WTC11 (cell line): Measurements from ENCODE around the gene COX6A1. TPM values are rescaled to one million over a fixed set of nuclear protein-coding genes. Genes with fewer than 3 reads are reported as not detected.
A peak's percentile ranks its signal among the peaks of the same experiment; 100 is the strongest.

Source experiments
- CREM ChIP-seq: sonication (generic); formaldehyde crosslinking; IDR thresholded peaks from 2 replicates; pipeline ENCODE4 v1.8.1; 2022; ENCODE audit warnings: mild to moderate bottlenecking, missing genetic modification reagents, moderate library complexity
- CTCF ChIP-seq: fragments of 200-600 bp; IDR thresholded peaks from 2 replicates; pipeline ENCODE4 v1.8.0; 2022; ENCODE audit warnings: antibody characterized with exemption
- ESRRA ChIP-seq: sonication (generic); formaldehyde crosslinking; IDR thresholded peaks from 2 replicates; pipeline ENCODE4 v1.8.1; 2022; ENCODE audit warnings: mild to moderate bottlenecking, missing genetic modification reagents, borderline replicate concordance
- FOXP4 ChIP-seq: sonication (generic); formaldehyde crosslinking; IDR thresholded peaks from 2 replicates; pipeline ENCODE4 v1.8.0; 2022; ENCODE audit warnings: mild to moderate bottlenecking, missing genetic modification reagents
- JUN ChIP-seq: sonication (generic); formaldehyde crosslinking; IDR thresholded peaks from 2 replicates; pipeline ENCODE4 v1.8.0; 2023; ENCODE audit warnings: mild to moderate bottlenecking, missing genetic modification reagents
- KAT7 ChIP-seq: sonication (generic); formaldehyde crosslinking; IDR thresholded peaks from 2 replicates; pipeline ENCODE4 v1.8.1; 2023; ENCODE audit warnings: missing genetic modification reagents, mild to moderate bottlenecking, borderline replicate concordance
- NR3C1 ChIP-seq: sonication (generic); formaldehyde crosslinking; conservative IDR thresholded peaks from 2 replicates; pipeline ENCODE4 v1.8.1; 2023; ENCODE audit warnings: low read depth, mild to moderate bottlenecking, missing genetic modification reagents
- RELA ChIP-seq: sonication (generic); formaldehyde crosslinking; IDR thresholded peaks from 2 replicates; pipeline ENCODE4 v1.8.1; 2022; ENCODE audit warnings: missing genetic modification reagents, mild to moderate bottlenecking, borderline replicate concordance
- TEAD4 ChIP-seq: sonication (generic); formaldehyde crosslinking; IDR thresholded peaks from 2 replicates; pipeline ENCODE4 v1.8.0; 2022; ENCODE audit warnings: mild to moderate bottlenecking, missing genetic modification reagents
- ZNF138 ChIP-seq: sonication (generic); formaldehyde crosslinking; conservative IDR thresholded peaks from 2 replicates; pipeline ENCODE4 v1.8.1; 2022; ENCODE audit warnings: mild to moderate bottlenecking, moderate library complexity, missing genetic modification reagents
- ZNF219 ChIP-seq: sonication (generic); formaldehyde crosslinking; IDR thresholded peaks from 2 replicates; pipeline ENCODE4 v1.8.0; 2023; ENCODE audit warnings: missing genetic modification reagents, mild to moderate bottlenecking, borderline replicate concordance
- ZNF263 ChIP-seq: sonication (generic); formaldehyde crosslinking; IDR thresholded peaks from 2 replicates; pipeline ENCODE4 v1.8.1; 2022; ENCODE audit warnings: low read depth, mild to moderate bottlenecking, moderate library complexity, missing genetic modification reagents
- ZNF317 ChIP-seq: sonication (generic); formaldehyde crosslinking; IDR thresholded peaks from 2 replicates; pipeline ENCODE4 v1.8.1; 2023; ENCODE audit warnings: low read depth, mild to moderate bottlenecking, moderate library complexity, missing genetic modification reagents, borderline replicate concordance
- ZNF396 ChIP-seq: fragments of 250-450 bp; sonication (Bioruptor Pico); IDR thresholded peaks from 2 replicates; pipeline ENCODE4 v1.8.0; 2021; ENCODE audit warnings: mild to moderate bottlenecking, moderate library complexity, borderline replicate concordance
- ZNF425 ChIP-seq: fragments of 250-450 bp; sonication (Bioruptor Pico); conservative IDR thresholded peaks from 2 replicates; pipeline ENCODE4 v1.9.0; 2021; ENCODE audit warnings: mild to moderate bottlenecking
- ZNF671 ChIP-seq: fragments of 250-450 bp; sonication (Bioruptor Pico); IDR thresholded peaks from 2 replicates; pipeline ENCODE4 v1.8.0; 2021; ENCODE audit warnings: mild to moderate bottlenecking
- ZSCAN18 ChIP-seq: fragments of 250-450 bp; sonication (Bioruptor Pico); IDR thresholded peaks from 2 replicates; pipeline ENCODE4 v2.1.2; 2022; ENCODE audit warnings: mild to moderate bottlenecking, moderate library complexity
- total RNA-seq: library from RNA; stranded (reverse); gene quantifications from 3 replicates; pipeline ENCODE4 v1.2.3, GENCODE V29; 2021
- TF ChIP-seq, protein P1 (sequence below): fragments of 250-450 bp; sonication (Bioruptor Pico); IDR thresholded peaks from 2 replicates; pipeline ENCODE4 v1.9.0; 2021; ENCODE audit warnings: moderate library complexity, mild to moderate bottlenecking, inconsistent platforms, borderline replicate concordance
- TF ChIP-seq, protein P2 (sequence below): fragments of 250-450 bp; sonication (Bioruptor Pico); IDR thresholded peaks from 2 replicates; pipeline ENCODE4 v1.8.0; 2021; ENCODE audit warnings: mild to moderate bottlenecking
- TF ChIP-seq, protein P3 (sequence below): sonication (generic); formaldehyde crosslinking; IDR thresholded peaks from 2 replicates; pipeline ENCODE4 v1.8.0; 2022; ENCODE audit warnings: mild to moderate bottlenecking, missing genetic modification reagents
- TF ChIP-seq, protein P4 (sequence below): sonication (generic); formaldehyde crosslinking; IDR thresholded peaks from 2 replicates; pipeline ENCODE4 v1.8.1; 2022; ENCODE audit warnings: mild to moderate bottlenecking, moderate library complexity, missing genetic modification reagents
- TF ChIP-seq, protein P5 (sequence below): sonication (generic); formaldehyde crosslinking; IDR thresholded peaks from 2 replicates; pipeline ENCODE4 v1.8.1; 2022; ENCODE audit warnings: missing genetic modification reagents, borderline replicate concordance
- TF ChIP-seq, protein P6 (sequence below): sonication (generic); formaldehyde crosslinking; IDR thresholded peaks from 2 replicates; pipeline ENCODE4 v1.8.1; 2022; ENCODE audit warnings: low read depth, mild to moderate bottlenecking, moderate library complexity, missing genetic modification reagents, borderline replicate concordance

Gene COX6A1
- total RNA-seq, 1 experiment from 2014 or later = 573 TPM

DNA sequence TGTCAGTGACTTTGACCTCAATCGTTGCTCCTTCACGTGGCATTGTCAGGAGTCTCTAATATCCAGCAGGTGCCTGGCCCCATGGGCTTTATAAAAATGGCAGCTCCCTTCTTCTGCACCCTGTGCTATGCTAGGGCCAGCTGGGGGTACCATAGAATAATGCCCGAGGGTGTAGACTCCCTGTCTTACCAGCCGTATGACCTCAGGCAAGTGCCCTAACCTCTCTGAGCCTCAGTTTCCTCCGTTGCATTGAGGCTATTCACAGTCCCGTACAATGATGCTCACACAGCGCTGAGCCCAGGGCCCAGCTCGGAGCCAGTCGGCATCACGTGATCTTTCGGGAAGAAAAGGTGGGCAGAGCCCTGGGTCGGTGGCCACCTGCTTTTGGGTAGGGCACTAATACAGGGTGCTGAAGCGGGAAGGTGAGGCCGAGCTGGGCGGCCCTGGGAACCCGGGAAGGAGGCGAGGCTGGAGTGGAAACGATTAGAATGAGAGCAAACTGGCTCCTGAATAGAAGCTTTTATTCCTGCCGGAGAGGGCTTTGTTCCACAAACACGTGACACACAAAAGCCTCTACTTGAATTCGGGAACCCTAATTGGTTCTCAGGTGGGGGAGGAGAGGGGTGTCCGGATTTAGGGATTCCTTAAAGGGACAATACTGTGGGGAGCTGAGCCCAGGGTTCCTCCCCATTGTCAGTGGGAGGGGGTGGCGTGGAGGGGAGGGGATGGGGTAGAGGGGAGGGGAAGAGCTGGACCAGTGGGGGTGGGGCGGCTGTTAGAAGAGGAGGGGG lies 49.0 kb upstream of the COX6A1 start (continued):
- TF ChIP-seq TEAD4 = no peak
- TF ChIP-seq ZNF671 (CRISPR knock-in tag) = no peak
- no peak for TF ChIP-seq ZNF317 (CRISPR knock-in tag)
- no peak for TF ChIP-seq KAT7 (CRISPR knock-in tag)
- no peak for TF ChIP-seq ESRRA
- no peak for TF ChIP-seq CREM (CRISPR knock-in tag)
- TF ChIP-seq FOXP4 (CRISPR knock-in tag) = peak; percentile 50; the same call in 1 of the 2 replicates
- no peak for TF ChIP-seq ZNF263 (CRISPR knock-in tag)
- no peak for TF ChIP-seq RELA (CRISPR knock-in tag)
- TF ChIP-seq CTCF = no peak
- no peak for TF ChIP-seq ZNF396
- no peak for TF ChIP-seq ZSCAN18 (CRISPR knock-in tag)
- no peak for TF ChIP-seq NR3C1
- TF ChIP-seq, protein P1, sequence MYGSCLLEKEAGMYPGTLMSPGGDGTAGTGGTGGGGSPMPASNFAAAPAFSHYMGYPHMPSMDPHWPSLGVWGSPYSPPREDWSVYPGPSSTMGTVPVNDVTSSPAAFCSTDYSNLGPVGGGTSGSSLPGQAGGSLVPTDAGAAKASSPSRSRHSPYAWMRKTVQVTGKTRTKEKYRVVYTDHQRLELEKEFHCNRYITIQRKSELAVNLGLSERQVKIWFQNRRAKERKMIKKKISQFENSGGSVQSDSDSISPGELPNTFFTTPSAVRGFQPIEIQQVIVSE (CRISPR knock-in tag) = no peak
- TF ChIP-seq, protein P2, sequence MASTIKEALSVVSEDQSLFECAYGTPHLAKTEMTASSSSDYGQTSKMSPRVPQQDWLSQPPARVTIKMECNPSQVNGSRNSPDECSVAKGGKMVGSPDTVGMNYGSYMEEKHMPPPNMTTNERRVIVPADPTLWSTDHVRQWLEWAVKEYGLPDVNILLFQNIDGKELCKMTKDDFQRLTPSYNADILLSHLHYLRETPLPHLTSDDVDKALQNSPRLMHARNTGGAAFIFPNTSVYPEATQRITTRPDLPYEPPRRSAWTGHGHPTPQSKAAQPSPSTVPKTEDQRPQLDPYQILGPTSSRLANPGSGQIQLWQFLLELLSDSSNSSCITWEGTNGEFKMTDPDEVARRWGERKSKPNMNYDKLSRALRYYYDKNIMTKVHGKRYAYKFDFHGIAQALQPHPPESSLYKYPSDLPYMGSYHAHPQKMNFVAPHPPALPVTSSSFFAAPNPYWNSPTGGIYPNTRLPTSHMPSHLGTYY = no peak
- 0 out of 2 replicates have a peak, but pooled peaks have one; percentile 47 for TF ChIP-seq JUN (CRISPR knock-in tag)
- TF ChIP-seq ZNF219 (CRISPR knock-in tag) = no peak
- TF ChIP-seq, protein P3, sequence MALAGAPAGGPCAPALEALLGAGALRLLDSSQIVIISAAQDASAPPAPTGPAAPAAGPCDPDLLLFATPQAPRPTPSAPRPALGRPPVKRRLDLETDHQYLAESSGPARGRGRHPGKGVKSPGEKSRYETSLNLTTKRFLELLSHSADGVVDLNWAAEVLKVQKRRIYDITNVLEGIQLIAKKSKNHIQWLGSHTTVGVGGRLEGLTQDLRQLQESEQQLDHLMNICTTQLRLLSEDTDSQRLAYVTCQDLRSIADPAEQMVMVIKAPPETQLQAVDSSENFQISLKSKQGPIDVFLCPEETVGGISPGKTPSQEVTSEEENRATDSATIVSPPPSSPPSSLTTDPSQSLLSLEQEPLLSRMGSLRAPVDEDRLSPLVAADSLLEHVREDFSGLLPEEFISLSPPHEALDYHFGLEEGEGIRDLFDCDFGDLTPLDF (CRISPR knock-in tag) = no peak
- no peak for TF ChIP-seq ZNF425 (CRISPR knock-in tag)
- TF ChIP-seq, protein P4, sequence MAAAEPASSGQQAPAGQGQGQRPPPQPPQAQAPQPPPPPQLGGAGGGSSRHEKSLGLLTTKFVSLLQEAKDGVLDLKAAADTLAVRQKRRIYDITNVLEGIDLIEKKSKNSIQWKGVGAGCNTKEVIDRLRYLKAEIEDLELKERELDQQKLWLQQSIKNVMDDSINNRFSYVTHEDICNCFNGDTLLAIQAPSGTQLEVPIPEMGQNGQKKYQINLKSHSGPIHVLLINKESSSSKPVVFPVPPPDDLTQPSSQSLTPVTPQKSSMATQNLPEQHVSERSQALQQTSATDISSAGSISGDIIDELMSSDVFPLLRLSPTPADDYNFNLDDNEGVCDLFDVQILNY (CRISPR knock-in tag) = no peak
- TF ChIP-seq ZNF138 (CRISPR knock-in tag) = no peak
- TF ChIP-seq, protein P5, sequence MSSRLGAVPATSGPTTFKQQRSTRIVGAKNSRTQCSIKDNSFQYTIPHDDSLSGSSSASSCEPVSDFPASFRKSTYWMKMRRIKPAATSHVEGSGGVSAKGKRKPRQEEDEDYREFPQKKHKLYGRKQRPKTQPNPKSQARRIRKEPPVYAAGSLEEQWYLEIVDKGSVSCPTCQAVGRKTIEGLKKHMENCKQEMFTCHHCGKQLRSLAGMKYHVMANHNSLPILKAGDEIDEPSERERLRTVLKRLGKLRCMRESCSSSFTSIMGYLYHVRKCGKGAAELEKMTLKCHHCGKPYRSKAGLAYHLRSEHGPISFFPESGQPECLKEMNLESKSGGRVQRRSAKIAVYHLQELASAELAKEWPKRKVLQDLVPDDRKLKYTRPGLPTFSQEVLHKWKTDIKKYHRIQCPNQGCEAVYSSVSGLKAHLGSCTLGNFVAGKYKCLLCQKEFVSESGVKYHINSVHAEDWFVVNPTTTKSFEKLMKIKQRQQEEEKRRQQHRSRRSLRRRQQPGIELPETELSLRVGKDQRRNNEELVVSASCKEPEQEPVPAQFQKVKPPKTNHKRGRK (CRISPR knock-in tag) = no peak
- TF ChIP-seq, protein P6, sequence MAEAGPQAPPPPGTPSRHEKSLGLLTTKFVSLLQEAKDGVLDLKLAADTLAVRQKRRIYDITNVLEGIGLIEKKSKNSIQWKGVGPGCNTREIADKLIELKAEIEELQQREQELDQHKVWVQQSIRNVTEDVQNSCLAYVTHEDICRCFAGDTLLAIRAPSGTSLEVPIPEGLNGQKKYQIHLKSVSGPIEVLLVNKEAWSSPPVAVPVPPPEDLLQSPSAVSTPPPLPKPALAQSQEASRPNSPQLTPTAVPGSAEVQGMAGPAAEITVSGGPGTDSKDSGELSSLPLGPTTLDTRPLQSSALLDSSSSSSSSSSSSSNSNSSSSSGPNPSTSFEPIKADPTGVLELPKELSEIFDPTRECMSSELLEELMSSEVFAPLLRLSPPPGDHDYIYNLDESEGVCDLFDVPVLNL (CRISPR knock-in tag) = no peak
